GM12891 (cell line): Measurements from ENCODE around the gene ATG4D.

Source experiments
- POLR2A ChIP-seq: IDR thresholded peaks from 2 replicates; pipeline ENCODE4 v1.6.1; 2011; ENCODE audit warnings: low read depth, low read length, control low read depth
- POLR2AphosphoS5 ChIP-seq: IDR thresholded peaks from 2 replicates; pipeline ENCODE4 v1.6.1; 2011; ENCODE audit warnings: low read depth, low read length, control low read depth
- SPI1 ChIP-seq: IDR thresholded peaks from 2 replicates; pipeline ENCODE4 v1.6.1; 2011; ENCODE audit warnings: low read depth, low read length, control low read depth
- TAF1 ChIP-seq: IDR thresholded peaks from 2 replicates; pipeline ENCODE4 v1.6.1; 2011; ENCODE audit warnings: low read depth, low read length, control low read depth

DNA sequence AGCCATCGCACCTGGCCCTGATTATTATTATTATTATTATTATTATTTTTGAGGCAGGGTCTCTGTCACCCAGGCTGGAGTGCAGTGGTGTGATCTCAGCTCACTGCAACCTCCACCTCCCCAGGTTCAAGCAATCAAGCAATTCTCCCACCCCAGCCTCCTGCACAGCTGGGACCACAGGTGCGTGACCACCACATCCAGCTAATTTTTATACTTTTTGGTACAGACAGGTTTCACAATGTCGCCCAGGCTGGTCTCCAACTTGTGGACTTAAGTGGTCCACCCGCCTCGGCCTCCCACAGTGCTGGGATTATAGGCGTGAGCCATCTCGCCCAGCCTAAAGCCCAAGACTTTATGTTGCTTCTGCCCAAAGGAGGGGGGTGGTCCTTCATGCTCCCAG, 49.4 kb downstream of the ATG4D start:
- TF ChIP-seq POLR2A (no peak), SPI1 (no peak), POLR2AphosphoS5 (no peak), TAF1 (no peak)
